ENCODE results near the gene CFAP69.

Gene CFAP69

GRCh38 chr7:90345595-90346335 is 100.8 kb downstream of the CFAP69 start:
- Histone ChIP-seq H3K79me2 (ENCODE audit: insufficient read depth, low read length) (peaks cover 42% of the 10 kb centered on the region), H4K20me1 (ENCODE audit: insufficient read depth, low read length) (peaks cover 6% of the 10 kb centered on the region; the same call in 1 of the 2 replicates), H3K27me3 (ENCODE audit: insufficient read depth, low read length, poor library complexity) (no peaks in the 10 kb centered on the region), H2AFZ (ENCODE audit: low read depth, low read length) (peak overlapping the region; percentile 80), H3K9me3 (ENCODE audit: insufficient read depth, low read length, severe bottlenecking) (no peaks in the 10 kb centered on the region), H3K4me2 (ENCODE audit: insufficient read depth, low read length) (peak overlapping the region; percentile 66), H3K36me3 (ENCODE audit: insufficient read depth, low read length) (peaks cover 3% of the 10 kb centered on the region), H3K4me3 (ENCODE audit: low read depth in 1 of 2, low read length in 2 of 2) (peak overlapping the region; percentile 24 to 67; a peak in 3 of 4 replicates), H3K9ac (ENCODE audit: low read depth, low read length) (peak overlapping the region; percentile 73), H3K27ac (ENCODE audit: low read length) (peak overlapping the region; percentile 83), H3K4me1 (ENCODE audit: insufficient read depth, low read length) (peaks cover 29% of the 10 kb centered on the region)
- ATAC-seq (ENCODE audit: insufficient read depth, low read depth) (peak; percentile 9; the same call in 2 of the 3 replicates), DNase-seq (no peak)
- TF ChIP-seq EZH2 (IDR thresholded peaks at IDR 0.05; ENCODE audit: borderline replicate concordance, low read depth, low read length, severe bottlenecking) (no peak), CTCF (IDR thresholded peaks at IDR 0.05; ENCODE audit: borderline replicate concordance, extremely low read depth, low read length, poor library complexity, severe bottlenecking) (no peak)

DNA sequence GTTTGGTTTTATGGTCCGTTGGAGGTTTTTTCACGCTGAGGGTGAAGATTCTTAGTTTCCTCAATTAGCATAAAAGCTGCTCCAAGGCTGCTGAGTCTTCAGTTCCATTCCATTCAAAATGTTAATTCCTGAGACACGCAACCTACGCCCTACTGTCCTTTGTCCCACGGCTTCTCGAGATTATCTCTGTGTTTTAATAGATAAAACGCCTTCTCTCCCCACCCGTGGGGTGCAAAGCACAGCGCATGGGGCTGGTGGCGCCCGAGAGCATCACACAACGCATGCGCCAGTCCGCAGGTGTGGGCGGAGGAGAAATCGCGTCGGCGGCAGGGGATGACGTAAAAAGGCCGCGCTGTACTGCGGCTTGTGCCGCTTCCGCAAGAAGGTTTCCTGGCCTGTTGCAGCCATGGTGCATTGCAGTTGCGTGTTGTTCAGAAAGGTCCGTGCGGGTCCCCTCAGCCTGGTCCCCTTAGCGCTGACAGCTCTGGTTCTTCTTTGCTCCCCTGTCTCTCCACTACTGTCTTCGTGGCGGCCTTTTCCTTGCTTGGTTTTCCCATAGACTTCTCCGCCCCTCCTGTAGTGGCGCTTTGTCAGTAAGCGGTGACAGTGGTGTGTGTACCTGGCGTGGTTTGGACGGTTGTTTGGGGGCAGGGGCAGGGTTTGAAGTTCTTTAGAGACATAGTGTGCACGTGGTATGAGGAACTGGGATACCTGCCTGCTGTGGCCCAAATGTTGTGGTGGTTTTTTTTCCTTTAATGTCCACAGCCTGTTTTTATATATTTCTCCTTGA is 101.6 kb downstream of the CFAP69 start, which contains the start of gene GTPBP10:
Gene GTPBP10 (plus strand): TSS at position 381 of the 790 bp plus-strand sequence. CDS start 26 bp downstream, at position 407.
- H3K4me1 ChIP-seq (ENCODE audit: insufficient read depth, low read length): peaks cover 29% of the 10 kb centered on the region
- ATAC-seq (ENCODE audit: insufficient read depth, low read depth): peak; percentile 93
- H3K36me3 ChIP-seq (ENCODE audit: insufficient read depth, low read length): peaks cover 3% of the 10 kb centered on the region
- peak within 1 kb of the TSS; percentile 66 for H3K4me2 ChIP-seq (ENCODE audit: insufficient read depth, low read length)
- no peaks in the 10 kb centered on the region for H3K9me3 ChIP-seq (ENCODE audit: insufficient read depth, low read length, severe bottlenecking)
- DNase-seq: peak; percentile 92
- peak within 1 kb of the TSS; percentile 51 to 67 for H3K4me3 ChIP-seq (ENCODE audit: low read depth in 1 of 2, low read length in 2 of 2)
- TF ChIP-seq CTCF (IDR thresholded peaks at IDR 0.05; ENCODE audit: borderline replicate concordance, extremely low read depth, low read length, poor library complexity, severe bottlenecking) (peak; percentile 79), EZH2 (IDR thresholded peaks at IDR 0.05; ENCODE audit: borderline replicate concordance, low read depth, low read length, severe bottlenecking) (no peak)
- H3K27ac ChIP-seq (ENCODE audit: low read length): peak within 1 kb of the TSS; percentile 83
- peak within 1 kb of the TSS; percentile 73 for H3K9ac ChIP-seq (ENCODE audit: low read depth, low read length)
- H3K79me2 ChIP-seq (ENCODE audit: insufficient read depth, low read length): peaks cover 48% of the 10 kb centered on the region
- H4K20me1 ChIP-seq (ENCODE audit: insufficient read depth, low read length): peaks cover 8% of the 10 kb centered on the region; the same call in 1 of the 2 replicates
- peak within 1 kb of the TSS; percentile 80 for H2AFZ ChIP-seq (ENCODE audit: low read depth, low read length)
- no peaks in the 10 kb centered on the region for H3K27me3 ChIP-seq (ENCODE audit: insufficient read depth, low read length, poor library complexity)

- ATAC-seq (ENCODE audit: insufficient read depth, low read depth): no peak
Observed at GRCh38 chr7:90347759-90348158, 102.8 kb downstream of the CFAP69 start.

More at GRCh38 chr7:90347759-90348158, 102.8 kb downstream of the CFAP69 start:
- peaks cover 3% of the 10 kb centered on the region for H3K36me3 ChIP-seq (ENCODE audit: insufficient read depth, low read length)
- peaks cover 8% of the 10 kb centered on the region; the same call in 1 of the 2 replicates for H4K20me1 ChIP-seq (ENCODE audit: insufficient read depth, low read length)
- H3K79me2 ChIP-seq (ENCODE audit: insufficient read depth, low read length): peaks cover 57% of the 10 kb centered on the region
- DNase-seq: no peak
- H3K4me1 ChIP-seq (ENCODE audit: insufficient read depth, low read length): peaks cover 29% of the 10 kb centered on the region
- peak overlapping the region; percentile 35; the same call in 1 of the 2 replicates for H3K27ac ChIP-seq (ENCODE audit: low read length)
- peak overlapping the region; percentile 66 for H3K4me2 ChIP-seq (ENCODE audit: insufficient read depth, low read length)
- TF ChIP-seq CTCF (IDR thresholded peaks at IDR 0.05; ENCODE audit: borderline replicate concordance, extremely low read depth, low read length, poor library complexity, severe bottlenecking) (no peak), EZH2 (IDR thresholded peaks at IDR 0.05; ENCODE audit: borderline replicate concordance, low read depth, low read length, severe bottlenecking) (no peak)
- no peaks in the 10 kb centered on the region for H3K9me3 ChIP-seq (ENCODE audit: insufficient read depth, low read length, severe bottlenecking)
- H3K9ac ChIP-seq (ENCODE audit: low read depth, low read length): peak overlapping the region; percentile 73
- H2AFZ ChIP-seq (ENCODE audit: low read depth, low read length): no peak overlapping the region
- peak overlapping the region; percentile 51 to 67 for H3K4me3 ChIP-seq (ENCODE audit: low read depth in 1 of 2, low read length in 2 of 2)
- no peaks in the 10 kb centered on the region for H3K27me3 ChIP-seq (ENCODE audit: insufficient read depth, low read length, poor library complexity)
